ENCODE measurements around the gene PIEZO2.

PIEZO2 gene

DNA sequence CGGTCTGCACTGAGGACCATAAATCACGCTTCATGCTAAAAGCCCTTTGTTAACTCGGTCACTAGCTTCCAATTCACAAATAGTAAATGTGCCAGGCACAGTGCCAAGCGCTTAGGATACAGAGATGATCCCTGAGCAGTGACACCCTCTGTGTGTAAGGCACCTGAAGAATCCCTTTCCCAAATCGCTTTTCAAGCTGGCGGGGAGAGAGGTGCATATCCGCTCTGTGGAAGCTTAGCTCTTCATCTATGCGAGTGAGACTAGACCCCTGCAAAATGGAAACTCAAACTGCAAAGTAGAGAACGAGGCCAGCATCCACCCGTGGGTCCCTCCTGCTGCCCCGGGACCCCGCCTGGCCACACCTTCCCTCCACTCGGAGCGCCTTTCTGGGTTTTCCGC, 2.4 kb downstream of the PIEZO2 start:
- ATAC-seq, result no peak
- TF ChIP-seq PPARA (CRISPR knock-in tag; IDR thresholded peaks at IDR 0.05; ENCODE audit: borderline replicate concordance), result no peak

DNA sequence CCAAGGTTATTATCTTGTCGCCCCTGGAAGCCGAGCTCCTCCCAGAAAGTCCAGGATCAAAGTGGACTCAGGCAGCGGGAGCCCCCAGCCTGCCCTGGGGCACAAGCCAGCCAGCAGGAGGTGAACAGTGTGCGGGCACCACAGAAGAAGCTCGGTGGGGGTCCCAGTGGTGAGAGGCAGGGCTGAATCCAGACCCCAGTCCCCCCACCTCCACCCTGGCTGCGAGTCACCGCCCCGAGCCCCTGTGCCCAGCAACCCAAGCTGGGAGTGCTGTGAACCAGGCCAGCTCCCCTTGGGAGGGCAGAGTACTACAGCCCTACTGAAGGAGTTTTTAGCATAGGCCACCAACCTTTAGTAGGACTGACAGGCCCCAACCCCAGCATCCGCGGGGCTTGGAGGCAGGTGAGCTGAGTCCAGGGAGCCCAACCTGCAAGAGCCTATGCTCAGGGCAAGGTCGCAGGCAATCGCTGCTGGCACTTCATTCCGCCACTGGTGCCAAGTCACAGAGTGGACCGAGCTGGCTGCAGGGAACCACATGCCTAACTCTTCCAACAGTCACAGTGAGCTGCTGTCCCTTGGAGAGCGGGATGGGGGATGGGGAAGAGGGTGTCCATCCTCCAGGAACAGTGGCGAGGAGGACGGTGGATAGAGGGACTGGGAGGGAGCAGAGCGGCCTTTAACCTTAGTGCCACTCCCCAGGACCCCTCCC, 3.0 kb downstream of the PIEZO2 start:
- no peak for ATAC-seq
- TF ChIP-seq ZNF70 (CRISPR knock-in tag; IDR thresholded peaks at IDR 0.05), result no peak
- TF ChIP-seq, protein P1, sequence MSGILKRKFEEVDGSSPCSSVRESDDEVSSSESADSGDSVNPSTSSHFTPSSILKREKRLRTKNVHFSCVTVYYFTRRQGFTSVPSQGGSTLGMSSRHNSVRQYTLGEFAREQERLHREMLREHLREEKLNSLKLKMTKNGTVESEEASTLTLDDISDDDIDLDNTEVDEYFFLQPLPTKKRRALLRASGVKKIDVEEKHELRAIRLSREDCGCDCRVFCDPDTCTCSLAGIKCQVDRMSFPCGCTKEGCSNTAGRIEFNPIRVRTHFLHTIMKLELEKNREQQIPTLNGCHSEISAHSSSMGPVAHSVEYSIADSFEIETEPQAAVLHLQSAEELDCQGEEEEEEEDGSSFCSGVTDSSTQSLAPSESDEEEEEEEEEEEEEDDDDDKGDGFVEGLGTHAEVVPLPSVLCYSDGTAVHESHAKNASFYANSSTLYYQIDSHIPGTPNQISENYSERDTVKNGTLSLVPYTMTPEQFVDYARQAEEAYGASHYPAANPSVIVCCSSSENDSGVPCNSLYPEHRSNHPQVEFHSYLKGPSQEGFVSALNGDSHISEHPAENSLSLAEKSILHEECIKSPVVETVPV (CRISPR knock-in tag; IDR thresholded peaks at IDR 0.05), result no peak
- TF ChIP-seq, protein P2, sequence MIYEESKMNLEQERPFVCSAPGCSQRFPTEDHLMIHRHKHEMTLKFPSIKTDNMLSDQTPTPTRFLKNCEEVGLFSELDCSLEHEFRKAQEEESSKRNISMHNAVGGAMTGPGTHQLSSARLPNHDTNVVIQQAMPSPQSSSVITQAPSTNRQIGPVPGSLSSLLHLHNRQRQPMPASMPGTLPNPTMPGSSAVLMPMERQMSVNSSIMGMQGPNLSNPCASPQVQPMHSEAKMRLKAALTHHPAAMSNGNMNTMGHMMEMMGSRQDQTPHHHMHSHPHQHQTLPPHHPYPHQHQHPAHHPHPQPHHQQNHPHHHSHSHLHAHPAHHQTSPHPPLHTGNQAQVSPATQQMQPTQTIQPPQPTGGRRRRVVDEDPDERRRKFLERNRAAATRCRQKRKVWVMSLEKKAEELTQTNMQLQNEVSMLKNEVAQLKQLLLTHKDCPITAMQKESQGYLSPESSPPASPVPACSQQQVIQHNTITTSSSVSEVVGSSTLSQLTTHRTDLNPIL (CRISPR knock-in tag; IDR thresholded peaks at IDR 0.05; ENCODE audit: low read depth), result no peak
- no peak for TF ChIP-seq RARB (CRISPR knock-in tag; IDR thresholded peaks at IDR 0.05)
- no peak for TF ChIP-seq TCF4 (CRISPR knock-in tag; IDR thresholded peaks at IDR 0.05; ENCODE audit: borderline replicate concordance)
- TF ChIP-seq TOX (CRISPR knock-in tag; IDR thresholded peaks at IDR 0.05; ENCODE audit: borderline replicate concordance), result no peak
- no peak for TF ChIP-seq ISL1 (CRISPR knock-in tag; IDR thresholded peaks at IDR 0.05)
- no peak for TF ChIP-seq GLIS3 (CRISPR knock-in tag; IDR thresholded peaks at IDR 0.05)
- TF ChIP-seq, protein P3, sequence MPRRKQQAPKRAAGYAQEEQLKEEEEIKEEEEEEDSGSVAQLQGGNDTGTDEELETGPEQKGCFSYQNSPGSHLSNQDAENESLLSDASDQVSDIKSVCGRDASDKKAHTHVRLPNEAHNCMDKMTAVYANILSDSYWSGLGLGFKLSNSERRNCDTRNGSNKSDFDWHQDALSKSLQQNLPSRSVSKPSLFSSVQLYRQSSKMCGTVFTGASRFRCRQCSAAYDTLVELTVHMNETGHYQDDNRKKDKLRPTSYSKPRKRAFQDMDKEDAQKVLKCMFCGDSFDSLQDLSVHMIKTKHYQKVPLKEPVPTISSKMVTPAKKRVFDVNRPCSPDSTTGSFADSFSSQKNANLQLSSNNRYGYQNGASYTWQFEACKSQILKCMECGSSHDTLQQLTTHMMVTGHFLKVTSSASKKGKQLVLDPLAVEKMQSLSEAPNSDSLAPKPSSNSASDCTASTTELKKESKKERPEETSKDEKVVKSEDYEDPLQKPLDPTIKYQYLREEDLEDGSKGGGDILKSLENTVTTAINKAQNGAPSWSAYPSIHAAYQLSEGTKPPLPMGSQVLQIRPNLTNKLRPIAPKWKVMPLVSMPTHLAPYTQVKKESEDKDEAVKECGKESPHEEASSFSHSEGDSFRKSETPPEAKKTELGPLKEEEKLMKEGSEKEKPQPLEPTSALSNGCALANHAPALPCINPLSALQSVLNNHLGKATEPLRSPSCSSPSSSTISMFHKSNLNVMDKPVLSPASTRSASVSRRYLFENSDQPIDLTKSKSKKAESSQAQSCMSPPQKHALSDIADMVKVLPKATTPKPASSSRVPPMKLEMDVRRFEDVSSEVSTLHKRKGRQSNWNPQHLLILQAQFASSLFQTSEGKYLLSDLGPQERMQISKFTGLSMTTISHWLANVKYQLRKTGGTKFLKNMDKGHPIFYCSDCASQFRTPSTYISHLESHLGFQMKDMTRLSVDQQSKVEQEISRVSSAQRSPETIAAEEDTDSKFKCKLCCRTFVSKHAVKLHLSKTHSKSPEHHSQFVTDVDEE (CRISPR knock-in tag; IDR thresholded peaks at IDR 0.05), result no peak
- TF ChIP-seq SNAI2 (CRISPR knock-in tag; IDR thresholded peaks at IDR 0.05), result no peak
- TF ChIP-seq, protein P4, sequence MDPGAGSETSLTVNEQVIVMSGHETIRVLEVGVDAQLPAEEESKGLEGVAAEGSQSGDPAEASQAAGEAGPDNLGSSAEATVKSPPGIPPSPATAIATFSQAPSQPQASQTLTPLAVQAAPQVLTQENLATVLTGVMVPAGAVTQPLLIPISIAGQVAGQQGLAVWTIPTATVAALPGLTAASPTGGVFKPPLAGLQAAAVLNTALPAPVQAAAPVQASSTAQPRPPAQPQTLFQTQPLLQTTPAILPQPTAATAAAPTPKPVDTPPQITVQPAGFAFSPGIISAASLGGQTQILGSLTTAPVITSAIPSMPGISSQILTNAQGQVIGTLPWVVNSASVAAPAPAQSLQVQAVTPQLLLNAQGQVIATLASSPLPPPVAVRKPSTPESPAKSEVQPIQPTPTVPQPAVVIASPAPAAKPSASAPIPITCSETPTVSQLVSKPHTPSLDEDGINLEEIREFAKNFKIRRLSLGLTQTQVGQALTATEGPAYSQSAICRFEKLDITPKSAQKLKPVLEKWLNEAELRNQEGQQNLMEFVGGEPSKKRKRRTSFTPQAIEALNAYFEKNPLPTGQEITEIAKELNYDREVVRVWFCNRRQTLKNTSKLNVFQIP (CRISPR knock-in tag; IDR thresholded peaks at IDR 0.05; ENCODE audit: borderline replicate concordance, low read depth), result no peak
- no peak for TF ChIP-seq CSDC2 (CRISPR knock-in tag; IDR thresholded peaks at IDR 0.05)
- no peak for TF ChIP-seq PPARA (CRISPR knock-in tag; IDR thresholded peaks at IDR 0.05; ENCODE audit: borderline replicate concordance)
- no peak for TF ChIP-seq ZFP3 (CRISPR knock-in tag; IDR thresholded peaks at IDR 0.05)
- TF ChIP-seq ZC3H10 (CRISPR knock-in tag; IDR thresholded peaks at IDR 0.05), result no peak
- TF ChIP-seq ZNF8 (CRISPR knock-in tag; IDR thresholded peaks at IDR 0.05), result no peak
- no peak for TF ChIP-seq ARNTL (CRISPR knock-in tag; IDR thresholded peaks at IDR 0.05; ENCODE audit: borderline replicate concordance, low read depth)
- TF ChIP-seq OSR1 (CRISPR knock-in tag; IDR thresholded peaks at IDR 0.05), result no peak
- TF ChIP-seq ZFP30 (CRISPR knock-in tag; IDR thresholded peaks at IDR 0.05), result no peak

DNA sequence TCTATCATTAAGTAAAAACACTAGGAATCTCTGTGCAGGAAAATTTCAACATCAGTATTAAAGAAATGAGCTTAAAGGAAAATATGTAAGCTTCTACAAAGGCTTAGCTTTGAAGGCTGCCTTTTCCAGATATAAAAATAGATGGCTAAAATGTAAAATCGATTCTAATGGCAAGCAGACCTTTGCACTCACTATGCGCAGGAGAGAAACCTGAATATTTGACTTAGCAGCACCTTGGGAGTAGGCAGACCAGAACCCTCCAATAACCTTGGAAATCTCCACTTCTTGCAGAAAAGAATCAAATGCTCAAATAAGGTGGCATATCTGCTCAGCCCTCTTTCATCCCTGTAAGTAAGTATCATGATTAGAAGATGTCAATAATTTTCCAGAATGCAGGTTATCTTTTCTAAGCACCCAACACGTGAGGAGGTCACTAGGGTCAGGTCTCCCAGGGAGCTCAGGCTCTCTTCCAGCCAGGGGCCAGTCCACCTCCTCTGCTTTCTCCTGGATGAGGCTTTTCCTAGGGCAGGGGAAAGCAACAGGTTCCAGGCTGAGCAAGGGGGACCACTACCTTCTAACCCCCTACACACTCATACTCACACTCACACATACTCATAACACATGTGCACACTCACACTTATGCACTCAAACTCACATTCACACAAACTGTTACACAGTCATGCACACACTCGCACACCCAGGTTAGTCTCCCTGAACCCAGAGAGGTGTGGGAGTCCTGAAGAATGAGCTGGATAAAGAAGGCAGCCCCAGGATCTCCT, 3.8 kb downstream of the PIEZO2 start:
- no peak for ATAC-seq
- TF ChIP-seq RARB (CRISPR knock-in tag; IDR thresholded peaks at IDR 0.05), result no peak
- TF ChIP-seq PPARA (CRISPR knock-in tag; IDR thresholded peaks at IDR 0.05; ENCODE audit: borderline replicate concordance), result no peak
- no peak for TF ChIP-seq TCF4 (CRISPR knock-in tag; IDR thresholded peaks at IDR 0.05; ENCODE audit: borderline replicate concordance)
- no peak for TF ChIP-seq ZNF565 (CRISPR knock-in tag; conservative IDR thresholded peaks at IDR 0.05; ENCODE audit: low read depth)
- TF ChIP-seq ZFP30 (CRISPR knock-in tag; IDR thresholded peaks at IDR 0.05), result no peak
- TF ChIP-seq BACH2 (CRISPR knock-in tag; IDR thresholded peaks at IDR 0.05; ENCODE audit: borderline replicate concordance), result no peak
- TF ChIP-seq, protein P2 (CRISPR knock-in tag; IDR thresholded peaks at IDR 0.05; ENCODE audit: low read depth), result no peak
- TF ChIP-seq ZNF70 (CRISPR knock-in tag; IDR thresholded peaks at IDR 0.05), result no peak
- TF ChIP-seq SNAI2 (CRISPR knock-in tag; IDR thresholded peaks at IDR 0.05), result no peak
- no peak for TF ChIP-seq TOX (CRISPR knock-in tag; IDR thresholded peaks at IDR 0.05; ENCODE audit: borderline replicate concordance)
- TF ChIP-seq, protein P5, sequence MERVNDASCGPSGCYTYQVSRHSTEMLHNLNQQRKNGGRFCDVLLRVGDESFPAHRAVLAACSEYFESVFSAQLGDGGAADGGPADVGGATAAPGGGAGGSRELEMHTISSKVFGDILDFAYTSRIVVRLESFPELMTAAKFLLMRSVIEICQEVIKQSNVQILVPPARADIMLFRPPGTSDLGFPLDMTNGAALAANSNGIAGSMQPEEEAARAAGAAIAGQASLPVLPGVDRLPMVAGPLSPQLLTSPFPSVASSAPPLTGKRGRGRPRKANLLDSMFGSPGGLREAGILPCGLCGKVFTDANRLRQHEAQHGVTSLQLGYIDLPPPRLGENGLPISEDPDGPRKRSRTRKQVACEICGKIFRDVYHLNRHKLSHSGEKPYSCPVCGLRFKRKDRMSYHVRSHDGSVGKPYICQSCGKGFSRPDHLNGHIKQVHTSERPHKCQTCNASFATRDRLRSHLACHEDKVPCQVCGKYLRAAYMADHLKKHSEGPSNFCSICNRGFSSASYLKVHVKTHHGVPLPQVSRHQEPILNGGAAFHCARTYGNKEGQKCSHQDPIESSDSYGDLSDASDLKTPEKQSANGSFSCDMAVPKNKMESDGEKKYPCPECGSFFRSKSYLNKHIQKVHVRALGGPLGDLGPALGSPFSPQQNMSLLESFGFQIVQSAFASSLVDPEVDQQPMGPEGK (CRISPR knock-in tag; IDR thresholded peaks at IDR 0.05; ENCODE audit: borderline replicate concordance), result no peak
- no peak for TF ChIP-seq CSDC2 (CRISPR knock-in tag; IDR thresholded peaks at IDR 0.05)
- TF ChIP-seq ZNF8 (CRISPR knock-in tag; IDR thresholded peaks at IDR 0.05), result no peak
- TF ChIP-seq, protein P3 (CRISPR knock-in tag; IDR thresholded peaks at IDR 0.05), result no peak
- no peak for TF ChIP-seq ZFP3 (CRISPR knock-in tag; IDR thresholded peaks at IDR 0.05)

Measured in SK-N-SH treated with all-trans-retinoic acid at 6 μM for 48 hours (cell line).